ENCODE results near the gene FBN2.

DNA sequence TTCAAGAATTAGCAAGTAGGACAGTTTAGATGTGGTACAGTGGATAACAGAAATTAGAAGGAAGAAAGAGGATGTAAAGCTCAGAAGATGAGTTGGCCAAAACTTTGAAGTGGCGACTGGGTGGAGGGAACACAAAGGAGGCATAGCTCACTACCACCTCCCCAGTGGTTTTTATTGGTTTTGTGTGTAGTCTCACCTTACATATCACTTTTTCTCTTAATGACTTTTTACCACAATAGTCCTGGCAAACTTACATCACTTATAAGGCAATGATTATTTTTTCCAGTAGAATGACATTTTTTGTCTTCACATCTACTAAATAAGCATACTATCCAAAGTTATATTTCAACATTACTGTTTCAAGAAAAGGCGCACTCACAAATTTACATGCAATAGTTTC lies 49.2 kb upstream of the FBN2 start:
- no peak for TF ChIP-seq POLR2A (IDR thresholded peaks at IDR 0.05; ENCODE audit: extremely low read depth, insufficient read length)
- TF ChIP-seq, protein P1, sequence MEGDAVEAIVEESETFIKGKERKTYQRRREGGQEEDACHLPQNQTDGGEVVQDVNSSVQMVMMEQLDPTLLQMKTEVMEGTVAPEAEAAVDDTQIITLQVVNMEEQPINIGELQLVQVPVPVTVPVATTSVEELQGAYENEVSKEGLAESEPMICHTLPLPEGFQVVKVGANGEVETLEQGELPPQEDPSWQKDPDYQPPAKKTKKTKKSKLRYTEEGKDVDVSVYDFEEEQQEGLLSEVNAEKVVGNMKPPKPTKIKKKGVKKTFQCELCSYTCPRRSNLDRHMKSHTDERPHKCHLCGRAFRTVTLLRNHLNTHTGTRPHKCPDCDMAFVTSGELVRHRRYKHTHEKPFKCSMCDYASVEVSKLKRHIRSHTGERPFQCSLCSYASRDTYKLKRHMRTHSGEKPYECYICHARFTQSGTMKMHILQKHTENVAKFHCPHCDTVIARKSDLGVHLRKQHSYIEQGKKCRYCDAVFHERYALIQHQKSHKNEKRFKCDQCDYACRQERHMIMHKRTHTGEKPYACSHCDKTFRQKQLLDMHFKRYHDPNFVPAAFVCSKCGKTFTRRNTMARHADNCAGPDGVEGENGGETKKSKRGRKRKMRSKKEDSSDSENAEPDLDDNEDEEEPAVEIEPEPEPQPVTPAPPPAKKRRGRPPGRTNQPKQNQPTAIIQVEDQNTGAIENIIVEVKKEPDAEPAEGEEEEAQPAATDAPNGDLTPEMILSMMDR (IDR thresholded peaks at IDR 0.05; ENCODE audit: low read depth, low read length), result no peak
- TF ChIP-seq MYC (IDR thresholded peaks at IDR 0.05; ENCODE audit: low read depth, low read length), result no peak
- no peak for TF ChIP-seq MAX (IDR thresholded peaks at IDR 0.05; ENCODE audit: low read depth, low read length)
